Right lobe of liver (tissue), 6 donors: ENCODE measurements around the gene DLGAP4. TPM values are rescaled to one million over a fixed set of nuclear protein-coding genes. Genes with fewer than 3 reads are reported as not detected.

Source experiments
- ATAC-seq, 4 donors: fragments of 200-7000 bp; cut with Tn5 transposase; one replicate each; pipeline ENCODE4 v1.9.1; 2020; ENCODE audit warnings: mild to moderate bottlenecking in 4 of 4, moderate library complexity in 4 of 4
- DNase-seq, 3 donors: peaks; one replicate each; pipeline ENCODE4 v3.0.0-alpha.2; 2020
- H3K27ac ChIP-seq, 3 donors: fragments of 200-600 bp; one replicate each; pipeline ENCODE4 v1.8.0; 2022
- H3K27me3 ChIP-seq, 2 donors: fragments of 200-600 bp; one replicate each; pipeline ENCODE4 v1.8.0; 2022
- H3K36me3 ChIP-seq, 4 donors: fragments of 200-600 bp; sonication (generic) in 1 of 4; one replicate each; pipeline versions ENCODE4 v1.5.1 to v1.8.0; 2017 to 2022; ENCODE audit warnings: control low read depth in 1 of 4
- H3K4me1 ChIP-seq, 4 donors: fragments of 200-600 bp; sonication (generic) in 1 of 4; one replicate each; pipeline versions ENCODE4 v1.5.1 to v1.8.0; 2017 to 2022; ENCODE audit warnings: control low read depth in 1 of 4
- H3K4me3 ChIP-seq, 3 donors: fragments of 200-600 bp; one replicate each; pipeline ENCODE4 v1.8.0; 2022
- H3K9me3 ChIP-seq, 4 donors: fragments of 200-600 bp; sonication (generic) in 1 of 4; one replicate each; pipeline versions ENCODE4 v1.5.1 to v1.8.0; 2017 to 2022; ENCODE audit warnings: control low read depth in 1 of 4
- POLR2A ChIP-seq: fragments of 450-650 bp; IDR thresholded peaks from one replicate; pipeline ENCODE4 v1.6.1; 2017; ENCODE audit warnings: antibody characterized with exemption, mild to moderate bottlenecking
- WGBS: methylation state at CpG from one replicate; pipeline ENCODE4 v1.1.6; 2018; ENCODE audit warnings: low coverage, low lambda C conversion rate; ENCODE audit not compliant: insufficient coverage; ENCODE audit errors: missing lambda C conversion rate; 5-methylcytosine and 5-hydroxymethylcytosine counted together
- intact Hi-C, 2 donors: fragments of 100-400 bp; cut with DNase I; formaldehyde crosslinking; loops; one replicate each; pipeline versions ENCODE4 v1.11.2 to v1.14.1; 2022
- total RNA-seq, 6 experiments: library from RNA; depleted of rRNA in 2 of 6; stranded (reverse); fragments of >200 nt in 2 of 6; fragmentation: NEBNext Ultra II Directional in 3 of 6; extraction: Animal tissue kit (Norgen Biotek cat#: 25700) in 3 of 6; gene quantifications; one replicate each; pipeline versions ENCODE4 v1.1.0 to v1.2.4, GENCODE V29; 2016 to 2023
- TF ChIP-seq, protein P1 (sequence below), 4 donors: fragments of 200-600 bp in 3 of 4; fragments of 450-650 bp in 1 of 4; IDR thresholded peaks; one replicate each; pipeline versions ENCODE4 v1.5.1 to v1.8.0; 2016 to 2022; ENCODE audit warnings: antibody characterized with exemption in 4 of 4, mild to moderate bottlenecking in 2 of 4
- donor health status: DM: no; HTN: yes; CAD: no.
- donor health status: DM: no; HTN: no; CAD: no.
- donor health status: DM: no; HTN: no; CAD: no.
- donor health status: DM: no; HTN: yes; CAD: no.
- donor health status: DM: no; HTN: yes; CAD: no.

DLGAP4 gene
- total RNA-seq, 6 experiments from 2014 or later = 15.5 to 35.1 (median 23.2) TPM

DNA sequence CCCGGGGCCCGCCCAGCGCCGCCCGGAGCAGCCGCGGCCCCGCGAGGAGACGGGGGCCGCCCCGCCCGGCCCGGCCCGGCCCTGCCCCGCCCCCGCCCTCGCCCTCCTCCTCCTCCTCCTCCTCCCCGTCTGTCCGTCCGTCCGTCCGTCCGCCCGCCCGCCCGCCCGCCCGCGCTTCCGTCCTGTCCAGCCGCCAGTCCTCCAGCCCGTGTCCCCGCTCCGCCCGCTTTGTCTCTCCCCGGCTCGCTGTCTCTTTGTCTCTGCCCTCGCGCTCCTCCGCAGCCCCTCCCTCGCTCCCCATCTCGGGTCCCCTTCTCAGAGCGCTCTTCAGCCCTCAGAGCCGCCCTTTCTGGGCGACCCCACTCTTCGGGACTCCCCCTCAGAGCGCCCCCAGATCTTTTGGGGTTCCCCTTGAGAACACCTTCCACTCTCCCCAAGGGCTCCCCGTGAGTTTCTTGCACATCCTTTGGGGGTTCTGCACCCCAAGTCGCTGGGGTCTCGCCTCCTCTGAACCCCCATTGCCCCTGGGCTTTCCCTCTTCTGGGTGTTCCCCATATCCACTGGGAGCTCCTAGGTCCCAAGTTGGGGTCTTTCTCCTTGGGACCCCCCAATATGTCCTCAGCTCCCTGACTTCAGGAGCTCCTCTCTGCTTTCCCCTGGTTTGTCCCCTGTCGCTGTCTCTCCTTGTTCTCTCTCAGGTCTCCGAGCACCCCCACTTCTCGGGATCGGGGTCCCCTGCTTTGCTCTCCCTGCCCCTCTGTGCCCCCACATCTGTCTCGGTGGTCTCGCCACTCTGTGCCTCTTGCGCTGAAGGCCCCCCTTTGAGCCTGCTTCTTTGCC, 155.7 kb downstream of the DLGAP4 start:
- peak; percentile 75 to 76 (median 76) for DNase-seq
- H3K9me3 ChIP-seq = no peaks in the 10 kb centered on the region
- no peak for TF ChIP-seq POLR2A
- TF ChIP-seq, protein P1, sequence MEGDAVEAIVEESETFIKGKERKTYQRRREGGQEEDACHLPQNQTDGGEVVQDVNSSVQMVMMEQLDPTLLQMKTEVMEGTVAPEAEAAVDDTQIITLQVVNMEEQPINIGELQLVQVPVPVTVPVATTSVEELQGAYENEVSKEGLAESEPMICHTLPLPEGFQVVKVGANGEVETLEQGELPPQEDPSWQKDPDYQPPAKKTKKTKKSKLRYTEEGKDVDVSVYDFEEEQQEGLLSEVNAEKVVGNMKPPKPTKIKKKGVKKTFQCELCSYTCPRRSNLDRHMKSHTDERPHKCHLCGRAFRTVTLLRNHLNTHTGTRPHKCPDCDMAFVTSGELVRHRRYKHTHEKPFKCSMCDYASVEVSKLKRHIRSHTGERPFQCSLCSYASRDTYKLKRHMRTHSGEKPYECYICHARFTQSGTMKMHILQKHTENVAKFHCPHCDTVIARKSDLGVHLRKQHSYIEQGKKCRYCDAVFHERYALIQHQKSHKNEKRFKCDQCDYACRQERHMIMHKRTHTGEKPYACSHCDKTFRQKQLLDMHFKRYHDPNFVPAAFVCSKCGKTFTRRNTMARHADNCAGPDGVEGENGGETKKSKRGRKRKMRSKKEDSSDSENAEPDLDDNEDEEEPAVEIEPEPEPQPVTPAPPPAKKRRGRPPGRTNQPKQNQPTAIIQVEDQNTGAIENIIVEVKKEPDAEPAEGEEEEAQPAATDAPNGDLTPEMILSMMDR (IDR thresholded peaks at IDR 0.05) = no peak
- no peaks in the 10 kb centered on the region for H3K27me3 ChIP-seq
- H3K4me3 ChIP-seq = peak overlapping the region; percentile 67 to 87 (median 73)
- peak in 3 of 4 donors; percentile 1 to 30 (median 11) for ATAC-seq
- H3K36me3 ChIP-seq = no peaks in the 10 kb centered on the region
- peaks cover 0 to 23% (median 2%) of the 10 kb centered on the region in 4 donors for H3K4me1 ChIP-seq
- intact Hi-C loops = no loop called here
- WGBS = 1% methylated on average over 35 of the region's 58 CpGs
- peak overlapping the region; percentile 75 to 96 (median 88) for H3K27ac ChIP-seq

DNA sequence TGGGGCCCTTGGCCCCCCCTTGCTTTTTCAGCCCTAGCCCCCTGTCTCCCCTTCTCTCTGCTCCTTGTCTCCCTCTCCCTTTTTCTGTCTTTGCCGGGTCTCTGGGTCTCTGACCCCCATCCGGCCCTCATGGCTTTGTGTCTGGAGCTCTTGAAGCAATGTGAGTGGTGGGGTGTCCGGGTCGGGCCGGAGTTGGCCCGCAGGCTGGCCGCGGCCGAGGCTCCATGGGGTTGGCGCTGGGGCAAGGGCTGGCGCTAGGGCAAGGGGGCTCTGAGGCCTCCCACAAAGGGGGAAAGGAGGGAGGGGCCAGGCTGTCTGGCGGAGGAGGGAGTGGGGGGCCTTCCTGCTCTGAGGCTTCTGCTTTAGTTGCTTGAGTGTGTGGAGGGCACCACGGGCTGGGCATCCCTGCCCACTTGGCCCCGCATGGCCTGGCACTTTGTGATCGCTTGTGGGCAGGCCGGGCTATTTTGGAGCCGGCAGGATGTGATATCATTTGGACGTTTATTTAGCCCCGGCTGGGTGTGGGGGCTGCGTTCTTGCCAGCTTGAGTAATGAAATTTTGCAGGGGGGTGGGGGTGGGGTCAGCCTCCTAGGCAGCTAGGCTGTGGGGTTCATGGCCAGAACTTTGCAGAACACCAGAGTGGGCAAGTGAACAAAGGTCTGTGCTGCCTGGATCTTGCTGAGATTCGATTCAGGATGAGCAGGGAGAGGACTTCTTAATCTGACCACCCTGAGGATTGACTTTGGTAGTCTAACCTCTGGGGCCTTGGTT, 156.5 kb downstream of the DLGAP4 start:
- DNase-seq (peak in 1 of 3 donors; percentile 69), ATAC-seq (peak; percentile 1 to 47 (median 8))
- intact Hi-C loops = no loop called here
- WGBS = 6% methylated on average over 17 of the region's 21 CpGs
- Histone ChIP-seq H3K36me3 (no peaks in the 10 kb centered on the region), H3K4me3 (peak overlapping the region; percentile 67 to 87 (median 73)), H3K4me1 (peaks cover 0 to 29% (median 5%) of the 10 kb centered on the region in 4 donors), H3K9me3 (no peaks in the 10 kb centered on the region), H3K27me3 (no peaks in the 10 kb centered on the region), H3K27ac (peak overlapping the region; percentile 75 to 96 (median 88))
- TF ChIP-seq POLR2A = peak; percentile 79
- TF ChIP-seq, protein P1 (IDR thresholded peaks at IDR 0.05) = no peak

DNA sequence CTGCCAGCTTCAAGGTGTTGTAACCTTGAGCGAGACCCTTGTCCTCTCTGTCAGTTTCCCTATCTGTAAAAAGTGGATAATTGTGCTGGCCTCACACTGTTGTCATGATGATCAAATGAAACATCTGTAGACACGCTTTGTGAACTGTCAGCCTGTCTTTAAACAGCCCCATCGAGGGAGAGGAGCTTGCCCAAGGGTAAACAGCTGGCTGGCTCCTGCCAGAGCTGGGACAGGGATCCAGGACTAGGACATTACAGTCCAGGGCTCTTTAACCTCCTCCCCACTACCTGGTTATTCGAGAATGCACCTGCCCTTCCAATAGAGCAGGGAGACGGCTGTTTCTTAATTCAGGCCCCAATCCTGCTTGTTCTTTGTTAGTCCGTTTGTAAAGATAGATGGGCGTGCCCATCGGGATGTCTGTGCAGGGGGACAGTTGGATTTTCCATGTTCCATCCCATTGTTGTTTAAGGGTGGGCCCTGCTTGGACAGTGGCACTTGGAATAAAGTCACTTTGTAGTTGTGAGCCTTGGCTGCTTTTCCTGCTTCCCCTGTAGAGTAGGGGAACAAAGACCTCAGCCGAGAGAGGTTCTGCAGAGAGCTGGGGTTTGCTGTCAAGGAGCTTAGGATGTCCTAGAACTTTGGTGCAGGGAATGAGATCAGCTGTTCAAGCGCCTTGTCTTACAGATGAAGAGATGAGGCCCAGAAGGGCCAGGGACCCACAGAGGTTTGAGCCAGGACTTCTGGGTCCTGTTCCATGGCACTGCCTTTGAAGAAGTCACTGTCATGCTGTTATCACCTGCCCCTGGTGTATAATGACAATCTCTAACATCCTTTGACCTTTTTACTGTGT, 157.3 kb downstream of the DLGAP4 start:
- intact Hi-C loops = no loop called here
- TF ChIP-seq, protein P1 (IDR thresholded peaks at IDR 0.05) = no peak
- TF ChIP-seq POLR2A = no peak
- ATAC-seq = peak in 2 of 4 donors; percentile 7 to 17

More for the DNA sequence above, 157.3 kb downstream of the DLGAP4 start:
- H3K27me3 ChIP-seq = no peaks in the 10 kb centered on the region
- H3K9me3 ChIP-seq = no peaks in the 10 kb centered on the region
- peak overlapping the region; percentile 67 to 87 (median 73) for H3K4me3 ChIP-seq
- peaks cover 0 to 37% (median 9%) of the 10 kb centered on the region in 4 donors for H3K4me1 ChIP-seq
- no peaks in the 10 kb centered on the region for H3K36me3 ChIP-seq
- no peak for DNase-seq
- H3K27ac ChIP-seq = peak overlapping the region; percentile 75 to 96 (median 88)
- WGBS = 58% methylated on average over 8 of the region's 10 CpGs
